ENCODE measurements around the gene ACOX3.

Gene ACOX3

GRCh38 chr4:8355864-8356565, 84.5 kb downstream of the ACOX3 start:
- peak; percentile 62 for DNase-seq (ENCODE audit: low read depth)
- no peak for TF ChIP-seq CTCF (IDR thresholded peaks at IDR 0.05; ENCODE audit: insufficient read depth, low read depth, low read length, missing control alignments)
- H3K4me3 ChIP-seq (ENCODE audit: low read length) = no peak overlapping the region

- no peak for TF ChIP-seq CTCF (IDR thresholded peaks at IDR 0.05; ENCODE audit: insufficient read depth, low read depth, low read length, missing control alignments)
- peak; percentile 70 for DNase-seq (ENCODE audit: low read depth)
- H3K4me3 ChIP-seq (ENCODE audit: low read length) = no peak overlapping the region
Observed at GRCh38 chr4:8355306-8355705, 85.2 kb downstream of the ACOX3 start.

GRCh38 chr4:8353912-8354453, 86.5 kb downstream of the ACOX3 start:
- no peak overlapping the region for H3K4me3 ChIP-seq (ENCODE audit: low read length)
- no peak for DNase-seq (ENCODE audit: low read depth)
- TF ChIP-seq CTCF (IDR thresholded peaks at IDR 0.05; ENCODE audit: insufficient read depth, low read depth, low read length, missing control alignments) = no peak

- TF ChIP-seq CTCF (IDR thresholded peaks at IDR 0.05; ENCODE audit: insufficient read depth, low read depth, low read length, missing control alignments) = no peak
- H3K4me3 ChIP-seq (ENCODE audit: low read length) = no peak overlapping the region
- DNase-seq (ENCODE audit: low read depth) = no peak
Observed at GRCh38 chr4:8353158-8353669, 87.3 kb downstream of the ACOX3 start.

- DNase-seq (ENCODE audit: low read depth) = no peak
- no peak overlapping the region for H3K4me3 ChIP-seq (ENCODE audit: low read length)
- no peak for TF ChIP-seq CTCF (IDR thresholded peaks at IDR 0.05; ENCODE audit: insufficient read depth, low read depth, low read length, missing control alignments)
Observed at GRCh38 chr4:8352368-8353157, 88.0 kb downstream of the ACOX3 start.

GRCh38 chr4:8351931-8352367, 88.6 kb downstream of the ACOX3 start:
- DNase-seq (ENCODE audit: low read depth) = no peak
- no peak for TF ChIP-seq CTCF (IDR thresholded peaks at IDR 0.05; ENCODE audit: insufficient read depth, low read depth, low read length, missing control alignments)
- H3K4me3 ChIP-seq (ENCODE audit: low read length) = no peak overlapping the region
